Muscle of leg (tissue), 11 donors: ENCODE measurements around the gene DICER1. TPM values are rescaled to one million over a fixed set of nuclear protein-coding genes. Genes with fewer than 3 reads are reported as not detected.
A peak's percentile ranks its signal among the peaks of the same experiment; 100 is the strongest.

Source experiments
- DNase-seq: peaks from one replicate; pipeline ENCODE4 v3.0.0; 2013
- H3K27ac ChIP-seq: one replicate; pipeline ENCODE4 v1.5.1; 2013; ENCODE audit warnings: mild to moderate bottlenecking, low read length, control low read depth
- H3K27me3 ChIP-seq: one replicate; pipeline ENCODE4 v1.6.1; 2013; ENCODE audit warnings: low read length; ENCODE audit not compliant: control insufficient read depth, insufficient read depth
- H3K36me3 ChIP-seq: one replicate; pipeline ENCODE4 v1.6.1; 2013; ENCODE audit warnings: low read length; ENCODE audit not compliant: control insufficient read depth, insufficient read depth
- H3K4me1 ChIP-seq: one replicate; pipeline ENCODE4 v1.6.1; 2013; ENCODE audit warnings: low read length; ENCODE audit not compliant: control insufficient read depth, insufficient read depth
- H3K4me3 ChIP-seq: one replicate; pipeline ENCODE4 v1.5.1; 2013; ENCODE audit warnings: low read length, control low read depth
- H3K9me3 ChIP-seq: replicated peaks from 2 replicates; pipeline ENCODE4 v1.6.1; 2013; ENCODE audit warnings: low read depth, low read length; ENCODE audit not compliant: control insufficient read depth
- WGBS: methylation state at CpG from one replicate; pipeline ENCODE4 v1.1.5; 2013; ENCODE audit warnings: missing lambda C conversion rate; ENCODE audit not compliant: insufficient coverage; 5-methylcytosine and 5-hydroxymethylcytosine counted together
- polyA plus RNA-seq, 8 donors: library from polyadenylated mRNA; unstranded; fragments of 120-200 nt; gene quantifications; one replicate each; pipeline versions ENCODE4 v1.2.1 to v1.2.3, GENCODE V29; 2013; ENCODE audit warnings: inconsistent platforms in 1 of 8, low replicate concordance in 1 of 8; ENCODE audit not compliant: insufficient read length in 8 of 8, insufficient read depth in 1 of 8
- total RNA-seq: library from RNA; stranded (reverse); fragments of 120-200 nt; gene quantifications from one replicate; pipeline ENCODE4 v1.2.4, GENCODE V29; 2013

The DICER1 gene
- total and polyA plus RNA-seq, 9 donors: 24.6 to 48.9 (median 40.8) TPM

DNA sequence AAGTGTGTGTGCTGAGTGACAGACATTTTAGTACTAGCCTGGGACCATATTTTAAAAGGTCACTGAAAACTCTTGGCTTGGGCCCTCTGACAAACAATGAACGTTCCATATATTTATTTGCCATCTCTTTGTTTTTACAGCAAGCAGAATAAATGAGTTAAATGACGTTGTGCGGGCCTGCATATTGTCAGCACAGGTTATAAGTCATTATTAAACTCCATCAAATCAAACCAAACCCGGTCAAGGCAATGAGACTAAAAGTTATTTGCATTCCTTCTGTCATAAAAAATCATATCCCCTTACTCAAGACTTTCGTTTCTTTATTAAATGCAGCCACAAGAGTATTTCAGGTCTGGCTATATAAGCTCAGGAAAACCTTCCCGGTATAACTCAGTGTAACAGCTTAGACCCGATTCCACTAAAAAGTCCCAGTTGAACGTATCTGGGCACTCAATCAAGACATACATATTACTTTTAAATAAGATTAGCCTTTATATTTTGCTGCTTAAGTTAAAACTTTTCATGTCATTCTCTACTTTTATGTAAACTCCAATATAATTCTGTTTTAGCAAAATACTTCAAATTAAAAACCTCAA lies 84.9 kb downstream of the DICER1 start:
- H3K4me3 ChIP-seq: no peak overlapping the region
- WGBS: 37% methylated on average over 3 of the region's 8 CpGs
- H3K27ac ChIP-seq: peak overlapping the region; percentile 31
- H3K36me3 ChIP-seq: no peaks in the 10 kb centered on the region
- peaks cover 2% of the 10 kb centered on the region for H3K9me3 ChIP-seq
- H3K4me1 ChIP-seq: peaks cover 9% of the 10 kb centered on the region
- H3K27me3 ChIP-seq: peaks cover 10% of the 10 kb centered on the region
- DNase-seq: peak; percentile 65

DNA sequence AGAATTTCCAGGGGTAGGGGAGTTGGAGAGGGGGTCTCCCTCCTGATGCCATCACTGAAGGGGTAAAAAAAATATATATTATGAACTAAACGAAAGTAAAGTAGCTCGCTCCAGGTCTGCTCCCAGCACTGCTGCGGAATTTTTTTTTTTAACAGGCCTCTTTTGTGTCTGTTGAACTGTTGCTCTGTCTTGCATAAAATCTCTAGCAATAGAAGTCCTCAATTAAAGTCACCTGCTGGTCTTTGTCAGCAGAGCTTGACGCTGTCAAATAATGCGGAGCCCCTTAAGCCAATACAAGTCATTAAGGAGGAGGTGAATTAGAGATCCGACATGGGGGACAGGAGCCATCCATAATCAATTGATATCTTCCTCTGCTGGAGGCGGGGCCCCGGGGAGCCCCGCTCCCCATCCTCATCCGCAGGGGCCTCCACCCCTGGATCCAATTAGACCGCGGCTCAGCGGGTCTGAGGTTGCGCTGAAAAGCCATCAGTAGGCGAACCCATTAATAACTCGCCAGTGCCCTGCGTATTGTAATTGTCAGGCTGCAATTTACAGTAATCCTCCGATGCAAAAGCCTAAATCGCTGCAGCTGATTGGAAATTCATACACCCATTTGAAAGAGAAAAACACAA lies 85.6 kb downstream of the DICER1 start:
- H3K27ac ChIP-seq: peak overlapping the region; percentile 31
- no peak for DNase-seq
- peaks cover 9% of the 10 kb centered on the region for H3K4me1 ChIP-seq
- whole genome bisulfite sequencing: 28% methylated on average over 12 of the region's 19 CpGs
- peaks cover 12% of the 10 kb centered on the region for H3K27me3 ChIP-seq
- peaks cover 2% of the 10 kb centered on the region for H3K9me3 ChIP-seq
- H3K36me3 ChIP-seq: no peaks in the 10 kb centered on the region
- no peak overlapping the region for H3K4me3 ChIP-seq

DNA sequence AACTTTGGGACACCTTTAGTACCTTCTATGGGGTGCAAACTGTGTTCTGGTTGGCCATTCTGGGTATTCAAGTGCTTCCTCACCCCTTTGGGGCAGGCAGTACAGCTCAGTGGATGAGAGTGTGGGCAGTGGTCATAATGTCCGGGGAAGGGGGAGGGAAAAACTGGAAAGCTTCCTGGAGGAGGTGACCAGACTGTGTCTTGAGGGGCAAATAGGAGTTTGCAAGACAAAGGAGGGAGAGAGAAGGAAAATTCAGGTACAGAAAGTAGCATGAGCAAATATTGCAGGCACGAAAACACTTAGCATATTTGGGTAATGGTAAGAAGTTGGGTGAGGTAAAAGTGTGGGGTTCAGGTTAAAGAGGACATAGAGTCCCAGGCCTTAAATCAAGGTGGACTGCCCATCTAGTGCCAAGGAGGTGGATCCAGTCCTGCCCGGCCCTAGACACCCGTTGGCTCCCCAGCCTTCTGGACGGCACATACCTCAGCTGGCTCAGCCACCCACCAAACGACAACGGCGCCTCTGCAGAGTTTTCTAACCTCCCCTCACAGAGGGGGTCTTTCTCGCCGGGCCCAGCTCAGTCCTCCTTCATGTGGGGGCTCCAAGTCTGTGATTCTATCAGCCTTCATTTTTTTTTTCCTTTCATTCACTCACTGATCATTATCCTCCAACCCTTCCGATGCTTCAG lies 86.4 kb downstream of the DICER1 start:
- no peaks in the 10 kb centered on the region for H3K36me3 ChIP-seq
- WGBS: 50% methylated on average over 8 of the region's 11 CpGs
- H3K4me3 ChIP-seq: no peak overlapping the region
- peaks cover 12% of the 10 kb centered on the region for H3K27me3 ChIP-seq
- H3K4me1 ChIP-seq: peaks cover 9% of the 10 kb centered on the region
- DNase-seq: no peak
- peaks cover 2% of the 10 kb centered on the region for H3K9me3 ChIP-seq
- H3K27ac ChIP-seq: no peak overlapping the region

DNA sequence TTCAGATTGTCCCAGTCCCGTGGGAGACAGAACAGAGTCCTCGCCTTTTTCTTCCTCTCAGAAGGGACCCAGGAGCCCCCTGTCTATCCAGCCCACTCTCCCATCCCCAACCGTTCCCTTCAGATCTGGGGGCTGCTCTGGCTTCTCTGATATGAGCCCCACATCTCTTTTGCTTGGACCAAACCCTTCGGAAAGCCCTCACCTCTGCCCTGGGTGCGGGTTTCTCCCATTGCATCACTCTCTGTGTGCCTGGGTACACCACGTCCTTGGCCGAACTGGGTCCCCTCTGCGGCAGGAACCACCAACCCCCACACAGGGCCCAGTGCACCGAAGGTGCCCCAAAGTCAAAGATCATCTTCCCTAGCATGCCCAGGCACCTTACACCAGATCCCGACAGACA lies 87.8 kb downstream of the DICER1 start:
- H3K4me1 ChIP-seq: peaks cover 9% of the 10 kb centered on the region
- peaks cover 2% of the 10 kb centered on the region for H3K9me3 ChIP-seq
- H3K27me3 ChIP-seq: peaks cover 12% of the 10 kb centered on the region
- no peak overlapping the region for H3K4me3 ChIP-seq
- WGBS: 91% methylated on average over 8 of the region's 10 CpGs
- no peaks in the 10 kb centered on the region for H3K36me3 ChIP-seq
- no peak for DNase-seq
- H3K27ac ChIP-seq: no peak overlapping the region

DNA sequence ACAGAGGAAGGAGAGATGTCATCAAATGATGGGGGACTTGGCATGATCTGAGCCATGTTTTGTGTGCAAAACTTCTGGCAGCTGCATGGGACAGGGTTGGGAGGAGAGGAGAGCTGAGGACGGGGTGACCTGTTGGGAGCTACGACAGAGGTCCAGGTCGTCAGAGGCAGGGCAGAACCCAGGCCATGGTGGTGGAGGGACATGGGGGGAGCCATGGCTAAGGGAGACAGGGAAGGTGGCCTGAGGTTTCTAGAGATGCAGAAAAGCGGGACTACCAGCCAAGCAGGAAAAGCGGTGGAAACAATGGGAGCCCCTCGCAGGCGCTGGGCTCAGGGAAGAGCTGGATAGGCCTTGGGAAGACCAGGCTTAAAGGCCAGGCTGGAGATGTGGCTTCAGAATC lies 88.3 kb downstream of the DICER1 start:
- no peak overlapping the region for H3K4me3 ChIP-seq
- 77% methylated on average over 7 of the region's 7 CpGs for WGBS
- peaks cover 9% of the 10 kb centered on the region for H3K4me1 ChIP-seq
- H3K27ac ChIP-seq: no peak overlapping the region
- H3K9me3 ChIP-seq: peaks cover under 1% of the 10 kb centered on the region
- DNase-seq: no peak
- H3K36me3 ChIP-seq: no peaks in the 10 kb centered on the region
- H3K27me3 ChIP-seq: peaks cover 12% of the 10 kb centered on the region

DNA sequence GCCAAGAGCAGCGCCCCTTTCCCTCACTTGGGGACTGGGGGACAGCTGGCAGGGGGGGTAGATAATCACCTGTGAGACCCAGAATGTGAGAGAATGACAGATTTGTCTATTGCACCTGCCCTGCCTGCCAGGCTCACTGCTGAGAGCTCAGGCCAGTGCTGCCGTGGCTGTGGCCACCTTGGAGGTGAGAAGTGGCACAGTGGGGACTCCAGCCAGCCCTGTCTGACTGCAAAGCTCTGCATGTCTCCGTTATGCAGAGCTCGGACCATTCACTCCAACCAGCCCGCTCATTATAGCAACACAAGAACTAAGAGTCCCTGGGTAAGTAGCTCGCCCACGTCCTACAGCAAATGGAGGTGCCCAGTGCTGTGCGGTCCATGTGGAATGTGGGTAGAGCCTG lies 88.8 kb downstream of the DICER1 start:
- H3K4me1 ChIP-seq: peaks cover 9% of the 10 kb centered on the region
- no peak for DNase-seq
- H3K4me3 ChIP-seq: no peak overlapping the region
- no peaks in the 10 kb centered on the region for H3K36me3 ChIP-seq
- H3K27me3 ChIP-seq: peaks cover 12% of the 10 kb centered on the region
- H3K27ac ChIP-seq: no peak overlapping the region
- H3K9me3 ChIP-seq: no peaks in the 10 kb centered on the region
- 78% methylated on average over 5 of the region's 8 CpGs for WGBS

DNA sequence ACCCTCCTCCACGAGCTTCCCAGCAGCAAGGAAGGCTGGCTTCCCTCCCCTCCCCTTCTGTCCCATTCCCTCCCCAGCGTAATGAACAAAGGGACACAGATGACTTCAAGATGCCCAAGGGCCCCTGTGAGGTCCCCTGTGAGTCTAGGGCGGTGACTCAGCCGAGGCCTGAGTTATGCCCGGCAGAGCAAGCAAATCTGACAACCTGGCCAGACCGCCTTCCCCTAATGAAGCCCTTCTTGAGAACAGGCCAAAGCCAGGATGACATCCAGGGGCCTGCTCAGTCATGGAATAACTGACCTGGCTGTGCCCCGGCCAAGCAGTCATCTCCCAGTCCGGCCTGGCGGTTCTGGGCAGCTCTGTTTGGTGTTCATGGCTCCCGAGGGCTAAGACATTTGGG lies 89.2 kb downstream of the DICER1 start:
- peak; percentile 20 for DNase-seq
- Histone ChIP-seq H3K36me3 (no peaks in the 10 kb centered on the region), H3K4me1 (peaks cover 9% of the 10 kb centered on the region), H3K9me3 (no peaks in the 10 kb centered on the region), H3K27me3 (peaks cover 12% of the 10 kb centered on the region), H3K27ac (no peak overlapping the region), H3K4me3 (no peak overlapping the region)
- 42% methylated on average over 10 of the region's 10 CpGs for WGBS

DNA sequence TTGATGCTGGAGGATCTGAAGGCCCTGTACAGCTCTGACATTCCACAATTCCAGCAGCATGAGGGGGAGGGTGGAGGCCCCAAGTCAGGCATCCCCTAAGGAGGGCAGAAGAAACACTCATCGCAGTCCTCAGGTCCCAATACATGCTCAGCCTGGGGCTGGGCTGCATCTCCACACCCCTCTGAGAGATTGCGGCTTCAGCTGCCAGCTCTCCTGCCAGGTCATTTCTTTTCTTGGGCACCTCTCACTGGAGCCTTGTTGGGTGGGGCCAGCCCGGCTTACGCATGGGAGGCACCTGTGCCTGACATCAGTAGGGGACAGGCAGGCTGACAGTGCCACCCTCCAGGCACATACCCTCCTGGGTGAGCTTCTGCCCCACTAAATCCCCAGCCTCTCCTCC lies 89.8 kb downstream of the DICER1 start:
- Histone ChIP-seq H3K4me1 (peaks cover 9% of the 10 kb centered on the region), H3K27me3 (peaks cover 12% of the 10 kb centered on the region), H3K4me3 (no peak overlapping the region), H3K27ac (no peak overlapping the region), H3K9me3 (no peaks in the 10 kb centered on the region), H3K36me3 (no peaks in the 10 kb centered on the region)
- no peak for DNase-seq
- WGBS: 84% methylated on average over 4 of the region's 4 CpGs

DNA sequence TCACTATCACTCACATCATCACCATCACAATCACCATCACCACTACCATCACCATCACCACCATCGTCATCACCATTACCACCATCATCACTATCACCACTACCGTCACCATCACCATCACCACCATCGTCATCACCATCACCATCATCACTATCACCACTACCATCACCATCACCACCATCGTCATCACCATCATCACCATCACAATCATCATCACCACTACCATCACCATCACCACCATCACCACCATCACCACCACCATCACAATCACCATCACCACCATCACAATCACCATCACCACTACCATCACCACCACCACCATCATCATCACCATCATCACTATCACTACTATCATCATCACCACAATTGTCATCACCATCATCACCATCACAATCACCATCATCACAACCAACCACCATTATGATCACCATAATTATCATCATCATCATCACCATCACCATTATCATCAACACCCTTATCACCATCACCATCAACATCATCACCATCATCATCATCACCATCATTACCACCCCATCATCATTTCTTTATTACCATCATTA lies 90.8 kb downstream of the DICER1 start:
- no peaks in the 10 kb centered on the region for H3K36me3 ChIP-seq
- H3K27me3 ChIP-seq: peaks cover 9% of the 10 kb centered on the region
- H3K4me1 ChIP-seq: peaks cover 3% of the 10 kb centered on the region
- DNase-seq: no peak
- H3K27ac ChIP-seq: no peak overlapping the region
- no peak overlapping the region for H3K4me3 ChIP-seq
- H3K9me3 ChIP-seq: no peaks in the 10 kb centered on the region
- WGBS: 96% methylated on average over 4 of the region's 4 CpGs

DNA sequence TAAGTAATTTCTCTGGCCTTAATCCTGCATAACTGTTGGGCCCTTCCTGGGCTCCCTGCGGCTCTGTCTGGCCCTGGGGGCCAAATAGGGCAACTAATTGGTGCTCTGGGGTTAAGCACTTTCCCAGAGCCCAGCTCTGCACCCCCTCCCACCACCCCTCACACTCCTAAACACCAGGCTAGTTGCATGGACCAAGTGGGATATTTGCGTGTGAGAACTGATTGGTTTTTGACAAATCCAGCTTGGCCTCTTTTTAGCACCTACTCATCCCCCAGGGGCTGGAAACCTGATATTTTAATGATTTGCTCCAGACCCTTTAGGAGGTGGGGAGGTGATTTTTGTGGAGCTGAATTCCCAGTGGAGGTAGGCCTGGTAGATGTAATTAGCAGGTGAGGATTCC lies 91.9 kb downstream of the DICER1 start:
- H3K4me3 ChIP-seq: no peak overlapping the region
- no peak overlapping the region for H3K27ac ChIP-seq
- peaks cover 3% of the 10 kb centered on the region for H3K4me1 ChIP-seq
- H3K9me3 ChIP-seq: no peaks in the 10 kb centered on the region
- no peaks in the 10 kb centered on the region for H3K36me3 ChIP-seq
- 0% methylated on average over 1 of the region's 2 CpGs for WGBS
- peaks cover 7% of the 10 kb centered on the region for H3K27me3 ChIP-seq
- no peak for DNase-seq
